ENCODE data around the gene N4BP2L1.

N4BP2L1 gene

DNA sequence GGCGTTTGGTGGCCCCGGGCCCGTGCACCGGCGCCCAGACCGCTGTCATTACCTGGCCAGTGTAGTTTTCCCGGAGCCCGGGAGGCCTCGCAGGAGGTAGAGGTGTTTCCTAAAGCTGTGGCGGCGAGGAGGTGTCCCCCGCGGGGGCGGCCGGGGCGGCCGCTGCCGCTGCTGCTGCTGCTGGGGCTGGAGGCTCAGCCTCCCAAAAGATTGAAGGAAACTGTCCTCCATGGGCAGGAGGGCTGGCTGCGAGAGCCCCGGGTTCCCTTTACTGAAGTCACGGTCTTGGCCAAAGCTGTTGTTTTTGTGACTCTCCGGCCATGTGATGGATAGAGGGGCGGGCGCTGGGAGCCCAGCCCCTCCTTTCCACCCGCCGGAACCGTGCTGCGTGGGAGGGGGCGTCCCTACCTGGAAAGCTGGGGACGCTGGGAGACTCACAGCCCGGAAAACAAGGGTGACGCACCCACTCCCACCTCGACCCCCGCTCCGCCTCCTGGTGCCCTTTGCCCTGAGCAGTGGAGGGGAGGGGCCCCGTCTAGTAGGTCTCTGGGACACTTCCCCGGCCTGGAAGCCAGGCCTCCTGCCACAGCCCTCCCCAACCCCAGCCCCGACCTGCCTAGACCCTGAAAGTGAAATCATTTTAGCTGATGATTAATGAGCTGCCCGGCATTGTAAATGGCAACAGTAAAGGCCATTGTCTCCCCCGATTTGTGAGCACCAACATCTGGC, at the start of gene N4BP2L1:
TSS of gene N4BP2L1 (minus strand) at position 279 of the 729 bp plus-strand sequence. CDS start at position 231, 48 bp downstream.
- DNase-seq = peak; percentile 69

DNA sequence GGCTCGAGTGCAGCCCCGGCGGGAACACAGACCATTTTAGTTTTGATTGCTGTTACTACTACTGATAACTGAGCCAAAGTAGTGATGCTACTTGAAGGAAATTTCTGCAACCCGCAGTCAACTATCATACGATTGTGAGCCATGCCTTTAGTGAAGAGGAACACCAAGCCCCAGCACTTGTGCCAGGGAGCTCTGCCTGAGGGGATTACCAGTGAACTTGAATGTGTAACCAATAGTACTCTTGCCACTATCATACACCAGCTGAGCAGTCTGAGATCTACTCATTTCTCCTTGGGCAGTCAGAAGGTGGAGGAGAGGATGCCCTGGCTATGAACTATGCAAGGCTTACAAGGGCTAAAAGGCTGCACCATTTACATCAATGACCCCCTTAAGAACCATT, 49.0 kb upstream of the N4BP2L1 start:
- DNase-seq = no peak

DNA sequence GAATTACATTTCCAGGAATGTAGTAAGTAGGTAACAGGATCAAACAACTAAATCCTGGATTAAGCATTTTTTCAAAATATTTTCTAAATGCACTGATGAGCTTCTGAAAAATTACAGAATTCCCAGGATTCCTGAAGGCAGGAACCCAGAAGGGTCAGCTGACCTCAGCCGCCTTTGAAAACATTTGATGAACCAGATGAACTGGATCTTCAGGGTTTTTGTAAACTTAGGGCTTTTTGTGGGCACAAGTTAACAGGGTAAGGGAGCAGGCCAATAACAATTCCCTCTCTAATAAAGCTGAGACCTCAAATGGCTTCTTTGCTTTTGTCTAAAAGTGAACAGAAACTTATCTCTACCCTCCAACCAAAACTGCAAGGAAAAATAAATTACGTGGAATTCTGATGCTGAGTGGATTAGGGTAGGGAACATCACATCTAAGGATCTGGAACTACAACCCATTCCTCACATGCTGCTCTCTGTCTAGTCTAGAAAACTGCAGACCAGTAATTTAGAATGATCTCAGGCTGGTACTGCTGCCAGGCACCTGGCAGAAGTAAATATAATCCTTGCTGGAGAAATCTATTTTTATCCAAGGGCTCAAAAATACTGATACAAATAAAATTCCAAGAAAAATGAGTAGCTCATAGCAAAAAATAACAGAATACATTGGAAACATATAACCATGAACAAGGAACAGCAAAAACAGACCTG, 48.2 kb upstream of the N4BP2L1 start:
- no peak for DNase-seq

DNA sequence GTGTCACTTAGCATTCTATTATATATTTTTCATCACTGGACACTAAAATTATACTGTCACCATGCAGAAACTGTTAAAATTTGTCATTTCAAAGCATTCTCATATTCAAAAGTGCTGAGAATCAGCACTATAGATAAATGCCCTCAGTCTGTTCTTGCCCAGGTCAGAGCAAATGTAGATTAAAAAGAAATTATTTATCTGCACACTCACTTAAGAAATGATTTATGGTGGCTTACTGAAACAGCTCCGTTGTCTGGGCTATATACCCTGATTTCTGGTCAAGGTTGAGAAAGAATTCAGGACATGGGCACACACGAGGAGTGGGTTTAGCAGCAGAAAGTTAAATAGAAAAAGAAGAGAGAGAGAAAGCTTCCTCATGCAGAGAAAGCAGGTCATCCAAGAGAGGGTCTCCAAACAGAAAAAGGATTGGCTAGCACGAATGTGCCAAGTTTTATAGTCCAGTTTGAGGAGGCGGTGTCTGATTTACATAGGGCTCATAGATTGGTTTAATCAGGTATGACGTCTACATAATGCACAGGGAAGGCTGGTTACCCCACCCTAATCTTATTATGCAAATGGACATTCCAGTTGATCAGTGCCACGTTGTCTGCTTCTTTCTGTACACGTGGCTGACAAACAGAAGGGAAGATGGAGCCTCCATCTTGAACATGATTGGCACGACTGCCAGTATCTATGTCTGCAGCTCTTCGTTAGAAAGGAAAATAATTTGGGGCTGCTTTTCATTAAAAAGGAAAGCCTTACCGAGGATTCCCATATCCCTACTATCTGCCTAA, 47.3 kb upstream of the N4BP2L1 start:
- no peak for DNase-seq

DNA sequence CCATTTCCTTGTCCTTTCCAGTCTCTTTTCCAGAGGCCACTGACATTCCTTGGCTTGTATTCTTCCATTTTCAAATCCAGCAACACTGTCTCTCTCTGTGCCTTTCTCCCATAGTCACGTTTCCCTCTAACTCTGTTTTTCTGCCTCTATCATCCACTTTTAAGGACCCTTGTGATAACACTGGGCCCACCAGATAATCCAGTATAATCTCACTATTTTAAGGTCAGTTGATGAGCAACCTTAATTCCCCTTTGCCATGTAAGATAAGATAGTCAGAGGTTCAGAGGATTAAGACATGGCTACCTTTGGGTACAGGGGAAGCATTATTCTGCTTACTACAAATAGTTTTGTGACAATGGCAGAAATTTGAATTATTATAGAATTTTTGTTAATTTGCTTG, 45.7 kb upstream of the N4BP2L1 start:
- no peak for DNase-seq

DNA sequence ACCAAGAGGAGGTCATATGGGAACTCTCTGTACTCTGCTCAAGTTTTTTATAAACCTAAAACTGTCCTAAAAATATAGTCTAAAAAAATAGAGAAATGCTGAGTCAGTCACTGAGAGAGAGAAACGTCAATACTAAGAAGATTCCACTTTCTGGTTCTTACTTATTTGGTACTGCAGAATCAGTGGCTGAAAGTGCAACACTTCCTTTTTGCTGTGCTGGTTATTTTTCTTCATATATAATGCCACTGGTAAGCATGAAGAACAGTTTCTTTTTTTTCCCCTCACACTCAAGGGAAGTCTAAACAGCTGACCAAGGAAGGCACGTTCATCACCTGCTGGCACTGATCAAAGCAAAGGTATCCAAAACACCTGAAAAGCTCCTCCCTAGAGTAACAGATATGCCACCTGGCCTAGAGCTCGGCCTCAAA, 44.3 kb upstream of the N4BP2L1 start:
- no peak for DNase-seq

DNA sequence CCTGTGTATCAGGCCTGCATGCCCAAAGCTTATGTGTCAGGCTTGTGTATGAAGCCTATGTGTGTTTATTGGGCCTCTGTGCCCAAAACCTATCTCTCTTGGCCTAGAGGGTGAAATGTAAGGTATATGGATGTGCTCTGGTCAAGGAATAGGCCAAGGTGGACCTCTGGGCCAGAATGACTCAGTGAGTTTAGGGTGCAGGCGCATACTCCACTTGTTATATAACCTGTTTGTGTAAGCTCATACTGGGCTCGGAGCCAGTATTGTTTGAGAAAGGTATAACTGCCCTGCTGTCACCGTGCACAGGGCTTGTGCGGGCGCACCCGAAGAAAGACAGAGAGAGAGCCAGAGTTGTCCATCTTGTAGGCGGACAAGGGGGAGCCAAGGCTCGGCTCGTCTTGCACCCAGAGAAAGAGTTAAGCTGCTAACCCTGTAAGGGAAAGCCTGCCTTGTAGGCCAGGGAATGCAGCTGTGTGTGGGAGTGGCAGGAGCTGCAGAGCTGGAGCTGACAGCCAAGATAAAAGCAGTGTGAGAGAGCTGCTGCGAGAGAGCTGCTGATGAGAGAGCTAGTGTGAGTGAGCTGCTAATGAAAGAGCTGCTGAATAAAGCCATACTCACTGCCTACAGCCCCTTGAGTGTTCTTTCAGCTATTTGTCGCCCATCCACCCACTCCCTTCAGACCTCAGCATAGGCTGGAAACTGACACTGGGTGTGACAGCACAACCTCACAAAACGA, 43.4 kb upstream of the N4BP2L1 start:
- no peak for DNase-seq

DNA sequence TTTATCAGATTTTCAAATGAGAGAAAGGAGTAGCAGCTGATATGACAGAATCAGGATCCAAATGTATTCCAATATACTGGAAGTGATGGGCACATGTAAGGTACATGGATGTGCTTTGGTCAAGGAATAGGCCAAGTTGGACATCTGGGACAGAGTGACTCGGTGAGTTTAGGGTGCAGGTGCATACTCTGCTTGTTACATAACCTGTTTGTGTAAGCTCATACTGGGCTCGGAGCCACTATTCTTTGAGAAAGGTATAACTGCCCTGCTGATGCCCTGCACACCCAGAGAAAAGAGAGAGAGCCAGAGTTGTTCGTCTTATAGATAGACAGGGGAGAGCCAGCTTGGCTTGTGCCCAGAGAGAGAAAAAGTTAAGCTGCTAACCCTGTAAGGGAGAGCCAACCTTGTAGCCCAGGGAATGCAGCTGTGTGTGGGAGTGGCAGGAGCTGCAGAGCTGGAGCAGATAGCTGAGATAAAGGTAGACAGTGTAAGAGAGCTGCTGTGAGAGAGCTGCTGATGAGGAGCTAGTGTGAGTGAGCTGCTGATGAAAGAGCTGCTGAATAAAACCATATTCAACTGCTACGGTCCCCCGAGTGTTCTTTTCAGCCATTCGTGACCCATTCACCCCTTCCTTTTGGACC, 40.7 kb upstream of the N4BP2L1 start:
- peak; percentile 47 for DNase-seq

DNA sequence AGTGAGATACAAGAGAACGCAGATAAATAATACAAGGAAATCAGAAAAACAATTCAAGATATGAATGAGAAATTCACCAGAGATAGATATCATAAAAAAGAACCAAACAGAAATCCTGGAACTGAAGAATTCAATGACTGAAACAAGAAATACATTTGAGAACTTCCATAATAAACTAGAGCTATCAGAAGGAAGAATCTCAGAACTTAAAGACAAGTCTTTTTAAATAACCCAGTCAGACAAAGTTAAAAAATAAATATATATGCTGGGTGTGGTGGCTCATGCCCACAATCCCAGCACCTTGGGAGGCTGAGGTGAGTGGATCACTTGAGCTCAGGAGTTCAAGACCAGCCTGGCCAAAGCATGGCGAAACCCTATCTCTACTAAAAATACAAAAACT, 28.7 kb upstream of the N4BP2L1 start:
- no peak for DNase-seq

DNA sequence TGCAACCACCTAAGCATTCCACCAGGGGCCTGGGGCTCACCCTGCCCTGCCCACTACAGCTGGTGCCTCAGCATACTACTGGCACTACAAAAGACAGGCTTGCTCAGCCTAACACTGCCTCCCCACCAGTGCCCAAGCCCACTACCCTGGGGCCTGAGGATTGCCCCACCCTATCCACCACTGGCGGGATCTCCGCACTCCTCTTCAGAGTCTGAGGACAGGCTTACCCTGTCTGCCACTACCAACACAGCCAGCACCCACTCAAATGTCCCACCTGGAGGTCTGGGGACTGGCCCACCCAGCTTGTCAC, 27.6 kb upstream of the N4BP2L1 start:
- no peak for DNase-seq

DNA sequence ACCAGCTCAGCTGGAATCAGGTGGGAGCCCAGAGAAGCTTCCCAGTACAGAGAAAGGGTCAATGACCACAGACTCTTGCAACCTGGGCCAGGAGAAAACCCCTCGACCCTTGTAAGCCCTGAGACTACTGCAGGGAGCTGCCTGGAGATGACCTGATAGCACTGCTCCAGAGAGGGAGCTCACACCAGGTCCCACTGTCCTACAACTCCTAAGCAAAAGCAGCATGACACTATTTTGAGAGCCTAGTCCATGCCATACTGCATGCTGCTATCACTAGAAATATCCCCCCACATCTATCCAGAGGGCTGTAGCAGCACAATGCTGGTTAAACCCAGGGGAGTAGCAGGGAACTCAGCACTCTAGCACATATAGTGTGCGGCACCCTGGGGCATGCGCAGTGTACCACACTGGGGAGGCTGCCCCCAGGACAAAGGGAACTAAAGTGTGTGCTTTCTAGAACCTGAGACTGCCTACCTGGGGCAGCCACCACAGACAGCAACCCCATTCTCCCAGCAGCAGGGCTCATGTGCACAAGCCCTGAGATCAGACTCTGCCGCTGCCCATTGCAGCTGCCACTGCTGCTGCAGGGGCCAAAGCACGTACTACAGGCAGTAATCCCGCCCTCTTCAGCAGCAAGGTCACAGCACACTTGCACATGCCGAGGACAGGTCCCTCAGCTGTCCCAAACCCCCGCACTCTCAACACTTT, 27.1 kb upstream of the N4BP2L1 start:
- no peak for DNase-seq

DNA sequence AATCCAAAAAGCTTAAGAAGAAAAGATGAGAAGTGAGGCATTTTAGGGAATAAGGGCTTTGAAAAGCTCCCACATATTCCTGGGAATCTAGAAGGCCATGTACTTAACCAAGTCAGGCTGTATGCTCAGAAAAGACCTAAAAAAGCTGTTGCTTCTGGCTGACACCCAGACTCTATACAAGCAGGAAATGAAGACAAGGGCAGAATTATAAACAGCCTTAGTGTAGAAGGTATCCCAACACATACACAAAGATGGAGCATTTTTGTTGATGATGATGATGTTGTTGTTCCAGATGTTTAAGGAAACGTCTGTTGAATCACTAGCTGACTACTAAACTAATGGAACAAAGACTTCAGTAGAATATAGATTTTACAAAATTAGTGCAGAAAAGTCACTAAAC, 26.1 kb upstream of the N4BP2L1 start:
- DNase-seq = no peak

DNA sequence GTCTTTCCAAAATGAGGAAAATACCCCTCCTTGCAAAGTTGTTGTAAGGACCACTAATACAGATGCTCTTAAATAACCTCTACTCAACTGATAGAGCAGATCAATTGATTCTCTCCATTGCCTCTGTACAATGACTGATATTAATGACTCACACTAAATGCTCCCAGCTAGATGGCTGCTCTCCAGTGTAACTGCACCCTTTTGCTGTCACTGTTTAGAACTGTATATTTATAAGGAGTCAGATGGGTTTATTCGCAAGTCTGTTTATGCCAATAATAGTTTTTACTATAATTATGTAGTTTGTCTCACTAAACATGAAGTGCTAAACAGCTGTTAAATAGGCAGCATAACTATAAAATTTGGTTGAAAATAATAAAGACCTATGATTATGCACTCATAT, 21.0 kb upstream of the N4BP2L1 start:
- no peak for DNase-seq

DNA sequence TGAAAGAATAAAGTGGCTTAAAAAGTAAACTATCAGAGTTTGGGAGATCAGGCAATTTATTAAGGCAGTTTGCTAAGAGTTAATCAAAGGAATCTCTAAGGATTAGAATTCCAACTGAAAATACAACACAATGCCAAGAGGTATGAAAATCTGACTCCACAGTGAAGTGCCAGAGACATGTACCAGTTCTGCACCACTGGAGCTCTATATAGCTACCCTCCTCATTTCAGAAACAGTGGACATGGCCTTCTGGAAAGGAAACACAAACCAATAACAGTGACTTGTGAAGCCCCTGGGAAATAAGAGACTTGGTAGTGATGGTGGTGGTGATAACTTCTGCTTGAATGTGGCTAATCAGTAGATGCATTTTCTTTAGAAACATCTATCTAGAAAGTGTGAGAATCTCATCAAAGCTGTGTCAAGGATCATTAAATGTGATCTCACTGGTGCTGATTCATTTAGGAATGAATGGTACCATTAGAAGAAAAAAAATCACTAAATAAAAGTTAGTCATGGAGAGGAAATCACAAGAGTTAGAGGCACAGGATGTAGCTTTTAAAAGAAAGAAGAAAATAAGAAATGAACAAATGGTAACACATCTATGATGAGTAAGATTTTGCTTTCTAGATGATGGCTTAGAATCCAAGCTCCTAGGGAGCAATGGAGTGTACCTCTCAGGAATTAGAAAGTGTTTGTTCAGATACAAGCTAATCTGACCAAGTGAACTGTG, 20.1 kb upstream of the N4BP2L1 start:
- DNase-seq = no peak

DNA sequence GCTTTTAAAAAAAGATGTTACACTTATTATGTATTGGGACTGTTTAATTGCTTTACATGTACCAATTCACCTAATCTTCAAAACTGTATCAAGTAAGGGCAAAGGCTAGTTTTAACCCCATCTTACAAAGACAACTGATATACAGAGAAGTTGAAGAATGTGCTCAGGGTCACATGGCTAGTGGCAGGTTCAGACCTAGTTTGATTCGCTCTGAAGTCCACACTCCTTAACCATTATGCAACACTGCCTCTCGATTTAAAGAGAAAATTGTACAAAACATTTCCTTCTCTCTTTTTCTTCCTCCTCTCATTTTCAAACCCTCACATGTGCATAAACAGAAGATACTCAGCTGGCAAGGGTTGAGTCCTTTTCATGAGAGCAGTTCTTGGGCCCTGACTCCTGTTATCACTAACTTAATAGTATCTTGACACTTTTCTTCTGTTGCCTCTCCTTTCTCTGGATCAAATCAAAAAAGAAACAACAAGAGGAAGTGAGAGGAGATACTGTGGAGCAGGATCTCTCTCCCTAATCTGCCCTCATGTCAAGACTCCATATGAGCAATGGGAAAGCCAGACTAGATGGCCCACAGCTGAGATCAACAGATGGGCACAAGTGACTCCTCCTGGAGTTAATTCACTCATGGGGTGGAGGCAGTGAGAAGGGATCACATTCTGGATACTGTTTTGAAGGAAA, 19.0 kb upstream of the N4BP2L1 start:
- no peak for DNase-seq

DNA sequence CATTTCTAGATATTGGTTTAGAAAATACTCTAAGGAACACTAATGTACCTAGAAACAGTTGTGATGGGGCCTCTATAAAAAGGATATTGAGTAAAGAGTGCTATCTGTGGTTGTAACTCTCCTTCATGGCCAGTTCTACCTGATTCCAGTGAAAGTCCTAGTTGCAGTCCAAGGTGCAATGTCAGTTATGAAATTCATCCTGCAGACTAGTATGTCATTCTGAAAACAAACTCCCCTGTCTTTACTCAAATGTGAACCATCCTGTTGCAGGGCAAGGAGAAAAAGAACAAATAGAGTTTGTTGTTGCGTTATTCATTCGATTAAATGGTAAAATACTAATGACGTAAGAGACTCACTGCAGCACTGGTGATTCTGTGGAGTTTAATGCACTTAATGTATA, 18.3 kb upstream of the N4BP2L1 start:
- no peak for DNase-seq

DNA sequence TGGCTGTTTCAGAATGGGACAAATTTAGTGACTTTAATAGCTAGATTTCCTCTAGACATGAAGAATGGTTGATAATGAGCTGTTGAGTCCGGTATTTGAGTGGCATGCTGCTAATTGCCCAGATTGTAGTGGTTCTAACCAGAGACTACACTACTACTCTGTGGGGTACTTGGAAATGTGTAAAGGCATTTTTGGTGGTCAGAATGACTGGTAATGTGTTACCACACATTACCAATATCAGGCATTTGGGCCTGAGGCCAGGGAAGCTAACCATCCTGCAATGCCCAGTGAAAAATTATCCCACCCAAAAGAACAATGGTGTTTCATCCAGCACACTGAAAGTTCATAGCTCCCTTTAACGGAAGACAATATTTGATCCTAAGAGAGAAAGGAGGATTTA, 17.5 kb upstream of the N4BP2L1 start:
- DNase-seq = no peak

DNA sequence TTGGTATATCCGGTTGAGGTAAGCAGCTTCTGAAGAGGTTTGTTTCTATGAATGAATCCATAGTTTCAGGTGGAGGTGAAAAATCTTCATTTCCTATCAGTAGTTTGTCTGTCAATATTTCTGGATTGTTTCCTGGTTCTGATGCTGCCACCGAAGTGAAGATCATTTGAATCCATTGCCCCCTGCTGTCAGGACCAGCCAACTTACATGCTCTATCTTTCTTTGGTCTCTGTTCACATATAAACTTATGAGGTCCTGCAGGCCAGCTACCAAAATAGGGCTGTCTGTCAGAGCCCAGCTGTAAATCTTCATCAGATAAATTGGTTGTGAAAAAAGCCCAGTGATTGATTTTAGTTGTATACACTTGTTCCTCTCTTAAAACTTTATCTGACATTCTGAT, 15.2 kb upstream of the N4BP2L1 start:
- peak; percentile 82 for DNase-seq

DNA sequence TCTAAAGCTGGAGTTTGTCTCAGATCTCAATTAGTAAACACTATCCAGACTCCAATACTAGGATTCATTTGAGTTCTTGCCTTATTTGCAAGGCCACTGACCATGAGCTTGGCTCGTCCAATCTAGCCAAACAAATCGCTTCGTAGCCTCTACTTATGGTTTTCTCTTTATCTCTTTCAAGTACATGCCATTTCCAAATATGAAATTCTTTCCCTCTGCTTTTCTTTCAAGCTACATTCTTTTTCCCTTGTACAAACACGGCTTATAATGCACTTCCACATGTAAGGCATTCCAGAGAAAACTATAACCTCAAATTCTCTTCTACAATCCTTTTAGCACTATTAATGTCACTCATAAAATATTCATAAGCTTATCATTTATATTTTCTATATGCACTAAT, 10.9 kb upstream of the N4BP2L1 start:
- no peak for DNase-seq

DNA sequence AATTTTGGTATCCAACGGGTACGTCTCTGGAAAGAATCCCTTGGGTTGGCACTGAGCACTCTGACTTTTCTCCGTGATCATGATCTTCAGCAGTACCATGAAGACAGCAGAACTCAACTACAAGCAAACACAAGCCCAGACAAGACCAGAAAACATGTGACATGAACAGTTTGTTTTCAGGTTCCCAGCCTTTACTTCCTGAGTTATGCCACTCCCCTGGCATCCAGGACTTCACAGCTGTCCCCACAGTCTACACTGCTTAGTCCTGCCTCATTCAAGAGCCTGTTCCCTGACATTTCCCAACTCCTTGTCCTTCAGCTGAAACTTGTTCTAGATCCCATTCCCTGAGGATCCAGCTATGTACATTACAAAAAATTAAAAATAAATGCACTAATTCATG, 4.9 kb upstream of the N4BP2L1 start:
- DNase-seq = peak; percentile 37

DNA sequence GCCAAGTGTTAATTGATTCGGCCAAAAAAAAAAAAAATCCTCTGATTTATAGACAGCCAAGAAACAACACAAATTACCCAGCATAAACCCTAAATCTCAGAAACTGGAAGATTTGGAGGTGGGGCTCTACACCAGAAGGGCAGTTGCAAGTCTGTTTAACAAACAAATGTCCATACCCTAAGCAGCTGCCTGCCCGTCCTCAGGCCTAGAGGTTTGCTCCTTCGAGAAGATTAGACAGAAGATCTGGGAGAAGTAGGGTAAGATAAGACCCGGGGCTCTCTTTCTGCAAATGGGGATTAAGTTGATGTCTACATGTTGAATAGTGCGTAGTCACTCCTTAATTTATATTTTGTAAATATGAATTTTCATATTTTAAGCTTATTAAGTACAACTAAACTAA, 3.4 kb upstream of the N4BP2L1 start:
- no peak for DNase-seq
